ENCODE measurements around the gene SCN9A.
"Not testable (repeated sequence)": the region's sequence is repeated elsewhere in the genome, so short reads cannot be mapped to it uniquely, and the experiment has no call there.

The SCN9A gene

GRCh38 chr2:166239548-166239947, 136.2 kb downstream of the SCN9A start:
- no peak for DNase-seq

- no peak for DNase-seq
Measured at GRCh38 chr2:166238176-166238575, 137.6 kb downstream of the SCN9A start.

- no peak for DNase-seq
Measured at GRCh38 chr2:166234112-166234846, 141.5 kb downstream of the SCN9A start.

GRCh38 chr2:166233244-166233643, 142.5 kb downstream of the SCN9A start:
- DNase-seq: no peak

- DNase-seq: no peak
Measured at GRCh38 chr2:166230724-166231070, 145.0 kb downstream of the SCN9A start.

GRCh38 chr2:166230024-166230723, 145.6 kb downstream of the SCN9A start:
- DNase-seq: no peak

GRCh38 chr2:166229678-166230023, 146.1 kb downstream of the SCN9A start:
- no peak for DNase-seq

- no peak for DNase-seq
Measured at GRCh38 chr2:166224197-166224596, 151.5 kb downstream of the SCN9A start.

- no peak for DNase-seq
Measured at GRCh38 chr2:166223298-166223697, 152.4 kb downstream of the SCN9A start.

GRCh38 chr2:166211079-166211478, 164.7 kb downstream of the SCN9A start:
- DNase-seq: no peak

- DNase-seq: not testable (repeated sequence)
Measured at GRCh38 chr2:166209944-166210343, 165.8 kb downstream of the SCN9A start.

- DNase-seq: not testable (repeated sequence)
Measured at GRCh38 chr2:166209367-166209766, 166.4 kb downstream of the SCN9A start.

GRCh38 chr2:166206153-166206552, 169.6 kb downstream of the SCN9A start:
- DNase-seq: not testable (repeated sequence)

- no peak for DNase-seq
Measured at GRCh38 chr2:166202778-166203177, 173.0 kb downstream of the SCN9A start.

GRCh38 chr2:166197446-166197845, 178.3 kb downstream of the SCN9A start:
- DNase-seq: no peak

GRCh38 chr2:166193407-166193806, 182.3 kb downstream of the SCN9A start:
- DNase-seq: no peak

GRCh38 chr2:166188084-166188483, 187.7 kb downstream of the SCN9A start:
- DNase-seq: no peak

GRCh38 chr2:166184789-166185188, 191.0 kb downstream of the SCN9A start:
- DNase-seq: no peak

- DNase-seq: no peak
Measured at GRCh38 chr2:166181813-166182154, 194.0 kb downstream of the SCN9A start.

GRCh38 chr2:166180951-166181812, 194.6 kb downstream of the SCN9A start:
- peak; percentile 58 for DNase-seq

GRCh38 chr2:166179201-166179600, 196.5 kb downstream of the SCN9A start:
- DNase-seq: no peak

GRCh38 chr2:166173263-166173662, 202.5 kb downstream of the SCN9A start:
- no peak for DNase-seq

- no peak for DNase-seq
Measured at GRCh38 chr2:166171216-166171615, 204.5 kb downstream of the SCN9A start.

- no peak for DNase-seq
Measured at GRCh38 chr2:166170356-166170755, 205.4 kb downstream of the SCN9A start.
